ENCODE results near the gene KIAA1191. TPM values are rescaled to one million over a fixed set of nuclear protein-coding genes. Genes with fewer than 3 reads are reported as not detected.
A peak's percentile ranks its signal among the peaks of the same experiment; 100 is the strongest.

KIAA1191 gene
- total RNA-seq, 1 donor from 2014 or later = 55.5 TPM

DNA sequence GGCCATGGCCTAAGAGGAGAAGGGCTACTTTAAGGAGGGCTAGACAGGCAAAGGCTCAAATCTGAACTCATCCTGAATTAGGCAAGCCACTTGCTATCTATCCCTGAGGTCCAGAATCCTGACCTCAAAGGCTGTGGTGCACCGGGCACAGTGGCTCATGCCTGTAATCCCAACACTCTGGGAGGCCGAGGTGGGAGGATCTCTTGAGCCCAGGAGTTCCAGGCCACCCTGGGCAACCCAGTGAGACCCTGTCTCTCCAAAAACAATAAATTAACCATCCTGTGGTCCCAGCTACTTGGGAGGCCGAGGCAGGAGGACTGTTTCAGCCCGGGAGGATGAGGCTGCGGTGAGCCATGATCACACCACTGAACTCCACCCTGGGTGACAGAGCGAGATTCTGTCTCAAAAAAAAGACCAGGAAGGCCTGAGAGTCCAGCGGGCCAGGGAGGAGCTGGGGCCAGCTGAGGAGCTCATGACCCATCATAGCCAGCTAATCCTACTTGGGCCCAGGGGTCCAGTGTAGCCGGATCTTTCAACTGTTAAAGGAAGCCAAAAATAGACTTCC, 22.9 kb upstream of the KIAA1191 start:
- Mint-ChIP-seq H3K4me3 (no peak overlapping the region), H3K36me3 (ENCODE audit: low read depth) (peaks cover 75% of the 10 kb centered on the region), H3K27me3 (no peaks in the 10 kb centered on the region), H3K4me1 (peaks cover 22% of the 10 kb centered on the region), H3K27ac (no peak overlapping the region), H3K9me3 (no peaks in the 10 kb centered on the region)
- no peak for DNase-seq
- intact Hi-C loops (cut with micrococcal nuclease) = no loop called here

DNA sequence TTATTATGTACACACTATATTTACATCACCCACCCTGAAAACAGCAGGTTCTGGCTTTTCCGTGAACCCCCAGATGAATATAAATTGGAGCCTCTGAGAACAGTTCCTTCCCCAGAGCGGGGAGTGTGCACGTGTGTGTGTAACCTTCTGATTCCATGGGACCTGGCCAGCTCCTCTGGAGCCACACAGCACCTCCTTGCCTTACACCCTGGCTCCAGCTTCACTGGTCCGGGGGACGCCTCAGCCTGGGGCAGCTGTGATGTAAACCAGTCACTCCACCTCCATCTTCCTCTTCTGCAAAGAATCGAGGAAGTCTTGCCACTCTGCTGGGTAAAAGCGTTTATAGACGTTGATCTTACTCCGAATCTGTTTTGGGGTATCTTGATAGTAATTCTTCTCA, 22.4 kb upstream of the KIAA1191 start:
- Mint-ChIP-seq H3K27ac (no peak overlapping the region), H3K36me3 (ENCODE audit: low read depth) (peaks cover 77% of the 10 kb centered on the region)
- intact Hi-C loops (cut with micrococcal nuclease) = no loop called here

DNA sequence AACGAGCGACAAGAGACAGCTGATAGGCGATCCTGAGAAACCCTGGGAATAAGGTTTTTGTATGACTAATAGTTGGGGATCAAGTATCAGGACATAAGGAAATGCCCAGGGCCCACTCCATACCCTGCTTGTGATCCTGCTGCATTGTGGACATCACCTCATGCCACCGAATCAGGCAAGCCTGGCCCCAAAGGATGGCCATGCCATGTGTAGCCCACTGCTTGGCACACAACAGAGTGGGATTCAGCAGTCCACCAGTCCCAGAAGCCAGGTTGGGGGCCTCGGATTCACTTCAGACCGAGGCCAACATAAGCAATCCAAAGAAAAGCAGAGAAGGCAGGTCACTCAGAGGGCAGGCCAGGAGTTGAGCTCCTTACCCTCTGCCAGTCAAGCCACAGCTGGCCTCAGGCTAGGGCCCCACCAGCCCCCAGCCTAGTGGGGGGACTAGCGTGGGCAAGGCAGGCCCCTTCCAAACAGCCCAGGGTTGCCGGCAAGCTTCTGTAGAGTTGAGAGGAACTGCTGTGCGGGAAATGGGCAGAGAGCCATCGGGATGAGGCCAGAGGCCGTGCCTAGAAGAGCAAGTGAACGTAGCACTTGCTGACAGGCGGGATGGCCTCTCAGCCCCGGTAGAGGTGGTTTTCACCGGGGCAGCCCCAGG, 21.8 kb upstream of the KIAA1191 start:
- DNase-seq = no peak
- no peaks in the 10 kb centered on the region for H3K27me3 Mint-ChIP-seq
- no peak overlapping the region for H3K27ac Mint-ChIP-seq
- intact Hi-C loops (cut with micrococcal nuclease) = no loop called here
- H3K4me3 Mint-ChIP-seq = no peak overlapping the region
- peaks cover 22% of the 10 kb centered on the region for H3K4me1 Mint-ChIP-seq
- peaks cover 75% of the 10 kb centered on the region for H3K36me3 Mint-ChIP-seq (ENCODE audit: low read depth)
- H3K9me3 Mint-ChIP-seq = no peaks in the 10 kb centered on the region

More for the DNA sequence above, 22.4 kb upstream of the KIAA1191 start:
- H3K27me3 Mint-ChIP-seq = no peaks in the 10 kb centered on the region
- no peak overlapping the region for H3K4me3 Mint-ChIP-seq
- DNase-seq = no peak
- peaks cover 22% of the 10 kb centered on the region for H3K4me1 Mint-ChIP-seq
- no peaks in the 10 kb centered on the region for H3K9me3 Mint-ChIP-seq

DNA sequence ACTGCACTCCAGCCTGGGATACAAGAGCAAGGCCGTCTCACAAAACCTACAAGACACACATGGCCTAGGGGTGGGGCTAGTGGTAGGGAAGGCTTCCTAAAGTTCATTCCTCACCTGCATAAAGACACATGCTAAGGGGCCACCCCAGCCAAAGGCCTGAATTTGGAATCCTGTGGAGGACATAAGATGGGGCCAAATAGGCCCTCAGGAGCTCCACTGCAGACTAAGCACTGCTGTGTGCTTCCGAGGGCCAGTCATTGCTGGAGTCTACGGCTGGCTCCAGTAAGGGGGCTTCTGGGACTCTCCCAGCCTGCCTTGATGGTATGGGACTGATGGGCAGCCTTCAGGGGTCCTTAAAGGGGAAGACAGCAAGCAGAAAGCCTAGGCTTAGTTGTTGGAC, 21.2 kb upstream of the KIAA1191 start:
- H3K36me3 Mint-ChIP-seq (ENCODE audit: low read depth) = peaks cover 71% of the 10 kb centered on the region
- H3K27ac Mint-ChIP-seq = no peak overlapping the region
- H3K4me1 Mint-ChIP-seq = peaks cover 20% of the 10 kb centered on the region
- intact Hi-C loops (cut with micrococcal nuclease) = no loop called here
- no peaks in the 10 kb centered on the region for H3K9me3 Mint-ChIP-seq
- DNase-seq = no peak
- H3K27me3 Mint-ChIP-seq = no peaks in the 10 kb centered on the region
- no peak overlapping the region for H3K4me3 Mint-ChIP-seq

DNA sequence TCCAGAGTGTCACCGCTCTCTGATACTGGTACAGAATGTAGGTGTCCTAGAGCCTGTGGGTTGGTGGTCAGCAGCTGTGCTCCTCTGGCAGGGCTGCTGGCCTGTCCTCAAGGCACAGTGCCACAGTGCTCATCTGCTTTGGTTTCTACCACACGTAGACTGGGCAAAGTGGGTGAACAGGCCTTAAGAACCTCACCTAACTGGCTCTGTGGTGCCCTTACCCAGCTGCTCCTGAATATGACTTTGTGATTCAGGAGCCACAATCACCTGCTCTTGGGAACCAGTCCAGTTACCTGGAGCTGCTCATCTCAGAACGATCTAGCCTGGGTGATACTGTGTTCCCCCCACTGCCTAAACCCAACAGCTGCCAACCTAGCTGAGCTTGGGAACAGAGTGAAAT, 20.4 kb upstream of the KIAA1191 start:
- no peak for DNase-seq
- H3K36me3 Mint-ChIP-seq (ENCODE audit: low read depth) = peaks cover 63% of the 10 kb centered on the region
- H3K27me3 Mint-ChIP-seq = no peaks in the 10 kb centered on the region
- H3K9me3 Mint-ChIP-seq = no peaks in the 10 kb centered on the region
- no peak overlapping the region for H3K27ac Mint-ChIP-seq
- peaks cover 14% of the 10 kb centered on the region for H3K4me1 Mint-ChIP-seq
- no peak overlapping the region for H3K4me3 Mint-ChIP-seq
- intact Hi-C loops (cut with micrococcal nuclease) = no loop called here

DNA sequence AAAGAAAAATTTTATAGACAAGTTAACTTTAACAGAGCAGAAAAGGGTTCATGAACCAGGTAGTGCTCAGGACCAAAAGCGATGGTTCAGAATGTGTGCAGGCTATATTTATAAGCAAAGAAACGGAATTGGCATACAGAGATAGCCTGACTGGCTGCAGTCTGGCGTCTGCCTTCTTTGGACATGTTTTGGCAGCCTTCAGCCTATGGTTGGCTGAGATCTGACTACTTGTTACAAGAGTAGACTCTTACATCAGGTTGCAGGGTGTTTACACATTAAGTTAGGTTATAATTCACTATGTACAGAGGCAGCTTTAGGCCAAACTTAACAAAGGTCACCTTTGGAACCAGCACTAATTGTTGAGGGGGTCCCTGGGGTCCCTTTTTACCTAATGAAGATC, 19.9 kb upstream of the KIAA1191 start:
- Mint-ChIP-seq H3K4me3 (no peak overlapping the region), H3K36me3 (ENCODE audit: low read depth) (peaks cover 60% of the 10 kb centered on the region), H3K27me3 (no peaks in the 10 kb centered on the region), H3K27ac (no peak overlapping the region), H3K4me1 (peaks cover 9% of the 10 kb centered on the region), H3K9me3 (no peaks in the 10 kb centered on the region)
- intact Hi-C loops (cut with micrococcal nuclease) = no loop called here
- DNase-seq = no peak

DNA sequence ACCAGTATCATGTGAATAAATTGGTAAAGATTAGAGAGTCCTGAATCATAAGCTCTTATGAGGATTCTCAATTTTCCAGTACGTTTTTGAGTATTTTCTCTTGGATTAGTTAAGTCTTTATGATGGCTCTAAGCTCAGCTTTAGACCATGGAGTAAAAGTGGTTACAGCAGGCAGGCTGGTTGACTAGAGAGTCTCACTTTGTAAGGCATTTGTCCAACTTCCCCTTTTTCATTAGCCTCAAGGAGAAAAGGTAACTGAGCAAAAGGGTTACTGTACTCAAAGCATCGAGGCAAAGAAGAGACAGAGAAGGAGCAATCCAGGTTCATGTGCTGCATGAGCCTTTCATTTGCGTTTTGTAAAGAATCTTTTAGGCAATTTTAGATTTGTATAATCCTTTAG, 18.3 kb upstream of the KIAA1191 start:
- no peaks in the 10 kb centered on the region for H3K9me3 Mint-ChIP-seq
- DNase-seq = no peak
- intact Hi-C loops (cut with micrococcal nuclease) = no loop called here
- H3K4me3 Mint-ChIP-seq = no peak overlapping the region
- no peaks in the 10 kb centered on the region for H3K27me3 Mint-ChIP-seq
- H3K36me3 Mint-ChIP-seq (ENCODE audit: low read depth) = peaks cover 51% of the 10 kb centered on the region
- no peaks in the 10 kb centered on the region for H3K4me1 Mint-ChIP-seq
- no peak overlapping the region for H3K27ac Mint-ChIP-seq

DNA sequence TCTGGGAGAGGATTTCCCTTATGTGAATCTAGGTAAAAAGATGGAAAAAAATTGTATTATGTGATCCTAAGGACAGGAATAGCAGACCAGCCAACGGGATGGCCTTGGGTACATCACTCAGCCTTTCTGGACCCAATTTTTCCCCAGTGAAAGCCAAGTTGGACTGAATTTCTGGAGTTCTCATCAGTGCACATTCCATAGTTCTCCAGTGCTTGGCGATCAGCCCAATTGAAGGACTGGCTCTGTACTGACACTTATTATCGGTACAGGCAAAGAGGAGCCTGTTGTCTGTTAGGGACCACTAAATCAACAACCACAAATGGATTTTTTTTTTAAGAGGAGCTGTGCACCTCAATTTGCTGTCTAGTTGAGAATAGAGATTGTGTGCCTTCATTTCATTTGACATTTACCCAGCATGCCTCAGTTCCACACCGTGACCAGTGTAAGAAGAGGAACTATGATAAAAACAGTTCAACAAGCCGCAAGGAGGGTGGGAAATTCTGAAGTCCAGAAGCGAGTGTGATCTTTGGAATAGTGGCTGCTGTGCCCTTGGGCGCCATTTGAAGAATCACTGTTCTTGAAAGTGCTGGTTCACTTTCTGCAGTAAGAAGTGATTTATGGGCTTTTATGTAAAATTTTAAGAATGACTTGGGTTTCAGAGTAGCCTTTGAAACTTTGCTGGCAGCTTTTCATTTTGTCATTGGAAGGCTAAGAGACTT, 11.7 kb upstream of the KIAA1191 start:
- H3K9me3 Mint-ChIP-seq = no peaks in the 10 kb centered on the region
- H3K27me3 Mint-ChIP-seq = no peaks in the 10 kb centered on the region
- no peaks in the 10 kb centered on the region for H3K4me1 Mint-ChIP-seq
- H3K4me3 Mint-ChIP-seq = no peak overlapping the region
- peaks cover 22% of the 10 kb centered on the region for H3K36me3 Mint-ChIP-seq (ENCODE audit: low read depth)
- H3K27ac Mint-ChIP-seq = no peak overlapping the region
- no peak for DNase-seq
- intact Hi-C loops (cut with micrococcal nuclease) = no loop called here

DNA sequence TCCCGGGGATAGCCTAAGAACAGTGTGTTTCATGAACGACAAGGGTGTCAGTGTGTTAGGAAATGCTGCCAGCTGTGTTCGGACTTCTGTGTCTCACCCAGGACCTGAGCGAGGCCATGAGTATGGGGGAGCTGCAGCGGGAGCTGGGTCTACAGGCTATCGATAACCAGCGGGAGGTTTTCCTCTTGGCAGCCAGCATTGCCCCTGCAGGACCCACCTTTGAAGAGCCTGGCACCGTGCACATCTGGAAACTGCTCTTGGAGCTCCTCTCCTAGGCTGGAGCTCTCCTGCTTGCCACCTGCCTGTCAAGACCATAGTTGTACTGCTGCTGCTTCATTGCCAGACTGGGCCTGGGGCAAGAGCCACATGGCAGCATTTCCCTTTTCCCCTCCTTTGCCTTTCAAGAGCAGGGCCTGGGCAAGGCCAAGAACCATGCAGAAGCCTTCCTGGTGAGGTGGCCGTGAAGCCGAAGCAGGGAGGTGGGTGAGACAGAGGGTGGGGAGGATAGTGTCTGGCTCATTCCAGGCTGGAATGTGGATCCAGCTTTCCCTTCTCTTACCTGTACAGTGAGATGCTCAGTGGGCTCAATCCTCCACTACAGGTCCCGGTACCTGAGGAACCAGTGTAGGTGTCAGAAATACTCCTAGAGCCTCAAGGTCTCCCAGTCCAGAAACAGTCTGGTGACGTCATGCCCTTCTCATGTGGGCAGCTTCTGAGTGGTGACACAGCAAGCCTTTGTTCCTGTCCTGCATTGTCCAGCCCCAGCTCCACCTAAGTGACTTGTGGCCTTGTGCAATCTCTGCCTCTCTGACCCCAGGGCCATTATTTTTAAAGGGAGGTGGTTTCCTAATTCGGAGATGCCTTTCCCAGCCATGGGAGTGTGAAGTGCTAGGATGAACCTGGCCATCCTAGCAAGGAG, 10.3 kb upstream of the KIAA1191 start:
- H3K27ac Mint-ChIP-seq = no peak overlapping the region
- peaks cover 7% of the 10 kb centered on the region for H3K4me1 Mint-ChIP-seq
- intact Hi-C loops (cut with micrococcal nuclease) = no loop called here

DNA sequence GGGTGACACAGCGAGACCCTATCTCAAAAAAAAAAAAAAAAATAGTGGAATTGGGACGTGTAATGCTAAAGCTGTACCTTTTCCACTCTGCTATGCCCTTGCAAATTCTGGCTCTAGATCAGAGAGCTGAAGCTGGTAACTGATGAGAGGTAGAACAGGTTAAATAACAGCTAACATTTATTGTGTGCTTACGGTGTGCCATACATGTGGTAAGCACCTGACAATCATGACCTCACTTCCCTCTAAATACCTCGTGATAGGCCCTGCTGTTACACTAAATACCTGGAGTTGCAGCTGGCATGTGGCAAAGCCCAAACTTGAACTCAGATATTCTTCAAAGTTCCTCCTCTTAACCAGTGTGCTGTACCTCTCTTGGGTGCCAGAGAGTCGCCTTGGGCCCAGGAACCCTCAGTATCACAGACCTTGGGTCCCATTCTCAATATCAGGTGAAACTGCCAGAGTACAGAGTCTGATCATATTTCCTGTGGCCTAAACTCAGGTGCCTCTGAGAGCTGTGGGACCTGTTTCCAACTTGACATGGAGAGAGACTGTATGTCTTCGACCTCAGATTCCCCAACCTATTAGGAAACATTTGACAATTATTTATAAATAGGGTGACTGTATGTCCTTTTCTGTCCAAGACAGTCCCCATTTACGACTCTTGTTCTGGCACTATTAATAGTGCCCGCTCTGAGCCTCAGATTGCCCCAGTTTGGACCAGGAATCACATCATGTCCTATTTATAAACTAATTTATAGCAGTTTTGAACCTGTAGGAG, 8.6 kb upstream of the KIAA1191 start:
- DNase-seq = no peak
- Mint-ChIP-seq H3K4me3 (no peak overlapping the region), H3K27ac (no peak overlapping the region), H3K9me3 (no peaks in the 10 kb centered on the region), H3K27me3 (no peaks in the 10 kb centered on the region), H3K36me3 (ENCODE audit: low read depth) (peaks cover 33% of the 10 kb centered on the region), H3K4me1 (peaks cover 10% of the 10 kb centered on the region)
- intact Hi-C loops (cut with micrococcal nuclease) = no loop called here

More for the DNA sequence above, 10.3 kb upstream of the KIAA1191 start:
- Mint-ChIP-seq H3K36me3 (ENCODE audit: low read depth) (peaks cover 34% of the 10 kb centered on the region), H3K9me3 (no peaks in the 10 kb centered on the region), H3K27me3 (no peaks in the 10 kb centered on the region), H3K4me3 (no peak overlapping the region)
- DNase-seq = no peak

DNA sequence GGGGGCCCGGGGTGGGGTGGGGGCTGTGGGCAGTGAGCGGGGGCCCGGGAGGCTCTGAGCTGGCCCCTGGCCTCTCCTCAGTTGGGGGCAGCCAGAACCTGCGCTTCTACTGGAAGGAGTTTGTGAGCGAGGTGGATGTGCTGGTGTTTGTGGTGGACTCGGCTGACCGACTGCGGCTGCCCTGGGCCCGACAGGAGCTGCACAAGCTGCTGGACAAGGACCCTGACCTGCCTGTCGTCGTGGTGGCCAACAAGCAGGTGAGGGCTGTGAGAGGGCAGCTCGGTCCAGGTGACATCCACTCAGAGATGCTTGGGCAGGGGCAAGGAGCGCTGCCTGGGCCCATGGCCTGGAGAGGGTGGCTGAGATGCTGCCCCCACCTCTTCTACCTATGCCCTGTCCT, 7.2 kb upstream of the KIAA1191 start:
- DNase-seq = no peak
- intact Hi-C loops (cut with micrococcal nuclease) = no loop called here
- Mint-ChIP-seq H3K9me3 (no peaks in the 10 kb centered on the region), H3K4me1 (peaks cover 10% of the 10 kb centered on the region), H3K4me3 (no peak overlapping the region), H3K36me3 (ENCODE audit: low read depth) (peaks cover 33% of the 10 kb centered on the region), H3K27me3 (no peaks in the 10 kb centered on the region), H3K27ac (no peak overlapping the region)

DNA sequence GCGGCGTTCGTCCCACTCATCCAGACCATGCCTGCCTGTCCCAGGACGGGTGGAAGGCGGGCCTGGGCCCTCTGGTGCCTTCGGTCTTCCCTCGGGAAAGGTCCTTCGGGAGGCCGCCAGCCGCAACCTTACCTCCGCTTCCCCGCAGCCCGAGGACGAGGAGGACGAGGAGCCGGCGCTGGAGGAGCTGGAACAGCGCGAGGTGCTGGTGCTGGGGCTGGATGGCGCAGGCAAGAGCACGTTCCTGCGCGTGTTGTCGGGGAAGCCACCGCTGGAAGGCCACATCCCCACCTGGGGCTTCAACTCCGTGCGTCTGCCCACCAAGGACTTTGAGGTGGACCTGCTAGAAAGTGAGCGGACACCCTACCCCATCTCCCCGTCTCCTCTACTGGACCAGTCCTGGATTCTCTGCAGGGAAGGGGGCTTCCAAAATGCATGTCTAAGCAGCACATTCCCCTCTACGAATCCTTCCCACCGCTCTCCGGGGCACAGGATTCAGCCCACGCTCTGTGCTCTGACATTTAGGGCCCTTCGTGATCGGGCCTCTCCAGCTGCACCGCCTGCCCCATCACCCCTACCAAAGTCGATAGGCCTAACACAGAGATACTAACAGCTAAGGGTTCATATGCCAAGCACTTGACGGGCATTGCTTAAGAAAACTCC, 4.8 kb upstream of the KIAA1191 start:
- Mint-ChIP-seq H3K36me3 (ENCODE audit: low read depth) (peaks cover 29% of the 10 kb centered on the region), H3K4me1 (peaks cover 15% of the 10 kb centered on the region), H3K27ac (peak overlapping the region; percentile 70), H3K4me3 (peak overlapping the region; percentile 80), H3K9me3 (no peaks in the 10 kb centered on the region), H3K27me3 (no peaks in the 10 kb centered on the region)
- DNase-seq = no peak
- intact Hi-C loops (cut with micrococcal nuclease) = no loop called here

All from activated CD4-positive, alpha-beta T cell treated with anti-CD3 and anti-CD28 coated beads, Interleukin-2, amount 10 ng/mL, durations not matched to agents 24 days and 14 days (primary cell).